BJ (cell line): Measurements from ENCODE around the gene ALDH18A1. TPM values are rescaled to one million over a fixed set of nuclear protein-coding genes. Genes with fewer than 3 reads are reported as not detected.
A peak's percentile ranks its signal among the peaks of the same experiment; 100 is the strongest.

ENCODE experiments used
- CTCF ChIA-PET: fragments of 350-600 bp; formaldehyde crosslinking; extraction: SDS; loops from one replicate; lab custom pipeline; 2021; ENCODE audit warnings: antibody characterized with exemption, inconsistent platforms; lab: Yijun Ruan, JAX
- POLR2A ChIA-PET: fragments of 300-600 bp; sonication (Branson Sonifier 250); formaldehyde crosslinking; extraction: SDS; loops from one replicate; lab custom pipeline; 2021; ENCODE audit warnings: antibody characterized with exemption; lab: Charles Lee
- DNase-seq: peaks from one replicate; pipeline ENCODE4 v3.0.0-alpha.2; 2011; ENCODE audit warnings: low read depth
- H3K27me3 ChIP-seq: 2 replicates; pipeline ENCODE4 v1.6.0; 2011; ENCODE audit warnings: low read length; ENCODE audit not compliant: control insufficient read depth, insufficient read depth
- H3K36me3 ChIP-seq: 2 replicates; pipeline ENCODE4 v1.5.1; 2011; ENCODE audit warnings: low read length; ENCODE audit not compliant: control insufficient read depth, insufficient read depth
- H3K4me3 ChIP-seq: 2 replicates; pipeline ENCODE4 v1.5.1; 2011; ENCODE audit warnings: low read depth, mild to moderate bottlenecking, control low read depth, low read length
- polyA plus RNA-seq: library from polyadenylated mRNA; depleted of rRNA; stranded (reverse); fragments of >200 nt; gene quantifications from 2 replicates; pipeline ENCODE4 v1.2.3, GENCODE V29; 2011
- TF ChIP-seq, protein P1 (sequence below): IDR thresholded peaks from 2 replicates; pipeline ENCODE4 v1.5.1; 2011; ENCODE audit warnings: low read depth, mild to moderate bottlenecking, control low read depth, inconsistent platforms, low read length, moderate library complexity; ENCODE audit not compliant: insufficient read depth

ALDH18A1 gene
- polyA plus RNA-seq, 1 experiment = 109 TPM

DNA sequence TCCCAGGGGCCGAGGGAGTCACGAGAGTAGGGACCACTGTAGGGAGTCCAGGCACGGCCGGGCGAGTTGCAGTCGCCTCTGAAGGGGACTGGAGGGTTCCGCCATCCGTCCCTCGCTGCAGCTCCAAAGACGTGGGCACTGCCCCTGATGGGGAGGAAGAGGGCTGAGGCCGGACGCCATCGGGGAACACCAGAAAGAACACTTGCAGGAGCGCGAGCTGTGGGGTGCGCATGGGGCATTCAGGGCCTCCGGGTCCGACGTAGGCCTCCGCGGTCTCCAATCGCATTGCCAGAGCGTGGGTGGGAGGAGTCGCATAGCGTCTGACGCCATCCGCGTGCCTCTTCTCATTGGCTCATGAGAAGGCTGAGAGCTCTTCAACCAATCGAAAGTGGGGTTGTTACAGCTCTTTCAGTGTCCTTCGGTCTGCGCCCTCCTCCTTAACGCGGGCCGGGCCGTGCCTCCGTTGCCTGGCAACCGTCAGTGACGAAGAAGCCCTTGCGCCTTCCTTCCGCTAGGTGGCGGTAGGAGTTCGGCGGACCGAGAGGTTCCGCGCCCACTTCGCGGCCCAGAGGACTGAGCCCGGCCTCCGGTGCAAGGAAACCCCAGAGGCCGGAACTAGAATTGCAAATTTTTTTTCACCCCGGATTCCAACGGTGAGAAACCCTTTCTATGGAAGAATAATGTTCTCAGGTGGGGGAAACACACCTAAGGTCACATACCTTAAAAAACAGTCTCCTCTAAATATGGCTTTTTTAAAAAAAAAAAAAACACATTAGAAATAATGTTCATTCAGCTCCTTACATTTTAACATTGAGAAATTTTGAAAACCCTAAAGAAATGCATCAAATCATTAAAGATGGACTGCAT is 37.4 kb upstream of the ALDH18A1 start, which contains the start of gene TCTN3:
TCTN3 (minus strand) TSS at position 260 of the 867 bp plus-strand sequence; CDS start at position 232, 28 bp downstream.
- TF ChIP-seq, protein P1, sequence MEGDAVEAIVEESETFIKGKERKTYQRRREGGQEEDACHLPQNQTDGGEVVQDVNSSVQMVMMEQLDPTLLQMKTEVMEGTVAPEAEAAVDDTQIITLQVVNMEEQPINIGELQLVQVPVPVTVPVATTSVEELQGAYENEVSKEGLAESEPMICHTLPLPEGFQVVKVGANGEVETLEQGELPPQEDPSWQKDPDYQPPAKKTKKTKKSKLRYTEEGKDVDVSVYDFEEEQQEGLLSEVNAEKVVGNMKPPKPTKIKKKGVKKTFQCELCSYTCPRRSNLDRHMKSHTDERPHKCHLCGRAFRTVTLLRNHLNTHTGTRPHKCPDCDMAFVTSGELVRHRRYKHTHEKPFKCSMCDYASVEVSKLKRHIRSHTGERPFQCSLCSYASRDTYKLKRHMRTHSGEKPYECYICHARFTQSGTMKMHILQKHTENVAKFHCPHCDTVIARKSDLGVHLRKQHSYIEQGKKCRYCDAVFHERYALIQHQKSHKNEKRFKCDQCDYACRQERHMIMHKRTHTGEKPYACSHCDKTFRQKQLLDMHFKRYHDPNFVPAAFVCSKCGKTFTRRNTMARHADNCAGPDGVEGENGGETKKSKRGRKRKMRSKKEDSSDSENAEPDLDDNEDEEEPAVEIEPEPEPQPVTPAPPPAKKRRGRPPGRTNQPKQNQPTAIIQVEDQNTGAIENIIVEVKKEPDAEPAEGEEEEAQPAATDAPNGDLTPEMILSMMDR = peak; percentile 100
- no peaks in the 10 kb centered on the region for H3K27me3 ChIP-seq
- no peaks in the 10 kb centered on the region; the same call in 1 of the 2 replicates for H3K36me3 ChIP-seq
- POLR2A ChIA-PET = interaction anchor here (0.6 to 0.7 kb wide), 3 partner anchors 148 to 346 kb away, joined by 3 to 9 read pairs (median 4); no protein-coding TSS in a partner anchor
- CTCF ChIA-PET = interaction anchor here (0.6 to 11.4 kb wide), 50 partner anchors 9 to 509 kb away, joined by 3 to 296 read pairs (median 4); partner anchors contain the start of gene ENTPD1
- H3K4me3 ChIP-seq = peak within 1 kb of the TSS; percentile 83
- peak; percentile 98 for DNase-seq

DNA sequence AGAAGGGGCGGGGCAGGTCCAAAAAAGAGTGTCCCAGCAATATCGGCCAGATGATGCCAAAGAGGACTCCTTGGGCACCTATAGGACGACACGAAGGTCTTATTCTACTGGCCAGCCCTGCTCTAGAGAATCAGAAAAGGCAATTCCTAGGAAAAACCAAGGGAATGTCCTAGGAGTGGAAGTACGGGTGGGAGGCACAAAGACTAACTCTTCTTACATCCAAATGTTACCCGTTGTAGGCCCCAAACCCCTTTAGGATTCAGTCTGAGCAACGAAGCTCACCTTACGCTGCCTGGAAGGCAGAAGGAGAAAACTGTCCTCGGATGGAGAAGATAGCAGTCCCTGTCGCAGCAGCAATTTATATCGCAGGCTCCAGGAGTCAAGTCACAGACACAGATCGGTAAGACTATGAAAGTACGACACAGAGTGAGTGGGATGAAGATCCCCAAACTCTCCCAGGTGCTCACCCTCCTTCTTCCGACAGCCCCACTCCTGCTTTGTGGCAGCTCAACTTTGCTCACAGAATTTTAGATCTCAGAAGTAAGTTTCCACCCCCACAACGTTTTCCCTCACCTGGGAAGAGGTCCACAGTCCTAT is 36.7 kb upstream of the ALDH18A1 start:
- Histone ChIP-seq H3K4me3 (peak overlapping the region; percentile 83), H3K27me3 (no peaks in the 10 kb centered on the region), H3K36me3 (no peaks in the 10 kb centered on the region; the same call in 1 of the 2 replicates)
- DNase-seq = no peak
- CTCF ChIA-PET = interaction anchor here (0.6 to 11.4 kb wide), 46 partner anchors 9 to 323 kb away, joined by 3 to 296 read pairs (median 4); partner anchors contain the start of gene ENTPD1
- POLR2A ChIA-PET = interaction anchor here (0.6 to 0.7 kb wide), 3 partner anchors 149 to 346 kb away, joined by 3 to 9 read pairs (median 4); no protein-coding TSS in a partner anchor
- TF ChIP-seq, protein P1 = no peak

DNA sequence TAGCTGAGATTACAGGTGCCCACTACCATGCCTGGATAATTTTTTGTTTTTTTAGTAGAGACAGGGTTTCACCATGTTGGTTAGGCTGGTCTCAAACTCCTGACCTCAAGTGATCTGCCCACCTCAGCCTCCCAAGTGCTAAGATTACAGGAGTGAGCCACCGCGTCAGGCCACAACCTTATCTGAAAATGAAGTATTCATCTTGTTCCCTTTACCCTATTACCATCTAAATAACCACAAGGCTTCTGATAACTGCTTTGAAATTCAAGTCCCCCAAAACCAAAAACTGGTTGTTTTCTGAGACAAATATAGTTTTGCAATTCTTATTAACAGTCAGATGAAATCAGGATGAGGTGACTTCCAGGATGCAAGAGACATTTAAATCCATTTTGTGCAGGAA is 34.8 kb upstream of the ALDH18A1 start:
- no peak for DNase-seq
- CTCF ChIA-PET = interaction anchor here (11.4 kb wide), 1 partner anchor 149 kb away, joined by 296 read pairs; no protein-coding TSS in a partner anchor
- TF ChIP-seq, protein P1 = no peak
- no peaks in the 10 kb centered on the region for H3K27me3 ChIP-seq
- peaks cover 5% of the 10 kb centered on the region for H3K36me3 ChIP-seq
- POLR2A ChIA-PET = no interaction called here
- no peak overlapping the region for H3K4me3 ChIP-seq

DNA sequence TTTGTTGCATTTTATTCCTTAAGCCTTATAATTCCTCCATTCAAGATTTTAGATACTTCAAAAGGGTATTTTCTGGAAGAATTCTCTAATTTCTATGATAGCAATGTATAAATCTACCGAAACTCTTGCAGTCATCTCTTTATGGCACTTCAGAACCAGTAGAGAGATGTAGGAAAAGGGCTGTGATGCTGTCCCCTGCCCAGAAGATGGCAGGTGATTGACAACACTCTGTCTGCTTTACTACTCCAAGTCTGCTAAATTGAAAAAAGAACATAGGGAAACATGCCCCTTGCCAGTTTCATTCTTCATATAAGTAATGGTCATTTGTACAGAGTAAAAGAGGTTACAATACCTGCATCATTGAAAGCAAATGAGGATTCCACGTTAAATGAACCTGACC is 32.1 kb upstream of the ALDH18A1 start:
- Histone ChIP-seq H3K27me3 (no peaks in the 10 kb centered on the region), H3K36me3 (peaks cover 6% of the 10 kb centered on the region), H3K4me3 (no peak overlapping the region)
- CTCF ChIA-PET = interaction anchor here (2.1 to 11.4 kb wide), 2 partner anchors 152 to 176 kb away, joined by 8 to 296 read pairs; no protein-coding TSS in a partner anchor
- DNase-seq = no peak
- TF ChIP-seq, protein P1 = no peak
- POLR2A ChIA-PET = no interaction called here

DNA sequence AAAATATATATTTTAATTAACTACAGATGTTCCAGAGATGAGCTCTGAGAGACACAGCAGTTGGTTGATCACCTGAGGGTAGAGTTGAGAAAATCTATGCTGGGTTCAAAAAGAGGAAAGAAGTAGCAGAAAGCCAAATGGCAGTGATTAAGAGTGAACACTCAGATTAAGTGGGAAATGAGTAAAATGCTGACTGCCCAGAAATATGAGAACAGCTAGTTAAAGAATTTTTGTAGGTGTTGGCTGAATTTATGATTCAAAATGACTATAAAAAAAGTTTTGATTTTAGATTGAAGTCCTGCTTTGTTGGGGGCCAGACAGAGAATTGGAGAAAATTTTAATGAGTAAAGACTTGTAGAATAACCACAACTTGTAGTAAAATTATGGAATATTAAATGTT is 27.5 kb upstream of the ALDH18A1 start:
- Histone ChIP-seq H3K4me3 (no peak overlapping the region), H3K36me3 (peaks cover 14% of the 10 kb centered on the region), H3K27me3 (no peaks in the 10 kb centered on the region)
- CTCF ChIA-PET = interaction anchor here (1.3 to 2.1 kb wide), 2 partner anchors 10 to 157 kb away, joined by 7 read pairs; partner anchors contain the start of gene TCTN3
- TF ChIP-seq, protein P1 = no peak
- no peak for DNase-seq
- POLR2A ChIA-PET = no interaction called here
